Mesodermal cell (in vitro differentiated cells): ENCODE data around the gene CD160.
"Not testable (repeated sequence)": the region's sequence is repeated elsewhere in the genome, so short reads cannot be mapped to it uniquely, and the experiment has no call there.

Experiments
- H3K27ac ChIP-seq: 2 replicates; pipeline ENCODE4 v1.7.0; 2013; ENCODE audit warnings: mild to moderate bottlenecking, low read depth, low read length, moderate library complexity; ENCODE audit not compliant: severe bottlenecking
- H3K36me3 ChIP-seq: 2 replicates; pipeline ENCODE4 v1.7.1; 2013; ENCODE audit warnings: mild to moderate bottlenecking, low read length, moderate library complexity; ENCODE audit not compliant: control insufficient read depth, insufficient read depth
- H3K4me1 ChIP-seq: one replicate; pipeline ENCODE4 v1.7.1; 2013; ENCODE audit warnings: mild to moderate bottlenecking, low read length; ENCODE audit not compliant: insufficient read depth, control insufficient read depth, poor library complexity, severe bottlenecking
- H3K4me3 ChIP-seq: 2 replicates; pipeline ENCODE4 v1.7.0; 2013; ENCODE audit warnings: low read length, control low read depth, mild to moderate bottlenecking; ENCODE audit not compliant: insufficient read depth, poor library complexity, severe bottlenecking; ENCODE audit errors: extremely low read depth
- H3K9me3 ChIP-seq: 2 replicates; pipeline ENCODE4 v1.7.1; 2013; ENCODE audit warnings: mild to moderate bottlenecking, low read length, moderate library complexity; ENCODE audit not compliant: control insufficient read depth
- WGBS, 2 experiments: methylation state at CpG; one replicate each; pipeline ENCODE4 v1.1.5; 2013; ENCODE audit warnings: missing lambda C conversion rate in 2 of 2; ENCODE audit not compliant: insufficient coverage in 2 of 2; 5-methylcytosine and 5-hydroxymethylcytosine counted together

The CD160 gene

DNA sequence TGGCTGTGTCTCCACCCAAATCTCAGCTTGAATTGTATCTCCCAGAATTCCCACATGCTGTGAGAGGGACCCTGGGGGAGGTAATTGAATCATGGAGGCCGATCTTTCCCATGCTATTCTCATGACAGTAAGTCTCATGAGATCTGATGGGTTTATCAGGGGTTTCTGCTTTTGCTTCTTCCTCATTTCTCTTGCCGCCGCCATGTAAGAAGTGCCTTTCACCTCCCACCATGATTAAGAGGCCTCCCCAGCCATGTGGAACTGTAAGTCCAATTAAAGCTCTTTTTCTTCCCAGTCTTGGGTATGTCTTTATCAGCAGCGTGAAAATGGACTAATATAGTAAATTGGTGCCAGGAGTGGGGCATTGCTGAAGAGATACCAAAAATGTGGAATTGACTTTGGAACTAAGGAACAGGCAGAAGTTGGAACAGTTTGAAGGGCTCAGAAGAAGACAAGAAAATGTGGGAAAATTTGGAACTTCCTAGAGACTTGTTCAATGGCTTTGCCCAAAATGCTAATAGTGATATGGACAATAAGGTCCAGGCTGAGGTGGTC lies 41.2 kb downstream of the CD160 start:
- not testable (repeated sequence) for H3K27ac ChIP-seq, H3K4me3 ChIP-seq, H3K4me1 ChIP-seq
- peaks cover 59% of the 10 kb centered on the region for H3K36me3 ChIP-seq
- H3K9me3 ChIP-seq, result peaks cover 17% of the 10 kb centered on the region
- 90 to 92% methylated on average over 2 of the region's 4 CpGs for WGBS, 2 experiments

DNA sequence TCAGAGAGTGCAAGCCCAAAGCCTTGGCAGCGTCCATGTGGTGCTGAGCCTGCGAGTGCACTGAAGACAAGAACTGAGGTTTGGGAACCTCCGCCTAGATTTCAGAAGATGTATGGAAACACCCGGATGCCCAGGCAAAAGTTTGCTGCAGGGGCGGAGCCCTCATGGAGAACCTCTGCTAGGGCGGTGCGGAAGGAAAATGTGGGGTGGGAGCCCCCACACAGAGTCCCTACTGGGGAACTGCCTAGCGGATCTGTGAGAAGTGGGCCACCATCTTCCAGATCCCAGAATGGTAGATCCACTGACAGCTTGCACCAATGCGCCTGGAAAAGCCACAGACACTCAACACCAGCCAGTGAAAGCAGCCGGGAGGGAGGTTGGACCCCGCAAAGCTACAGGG lies 42.2 kb downstream of the CD160 start:
- Histone ChIP-seq H3K9me3 (peaks cover 17% of the 10 kb centered on the region), H3K36me3 (peaks cover 58% of the 10 kb centered on the region)
- not testable (repeated sequence) for H3K27ac ChIP-seq, H3K4me3 ChIP-seq, H3K4me1 ChIP-seq
- WGBS, 2 experiments, result 97 to 98% methylated on average over 11 of the region's 11 CpGs

- not testable (repeated sequence) for H3K4me3 ChIP-seq
- H3K36me3 ChIP-seq, result peaks cover 58% of the 10 kb centered on the region
- WGBS, 2 experiments, result 80 to 94% methylated on average over 2 of the region's 2 CpGs
Measured at GRCh38 chr1:145762001-145762400, 42.7 kb downstream of the CD160 start.

GRCh38 chr1:145764231-145764940 lies 45.1 kb downstream of the CD160 start:
- Histone ChIP-seq H3K9me3 (peaks cover 22% of the 10 kb centered on the region), H3K36me3 (peaks cover 50% of the 10 kb centered on the region)
- not testable (repeated sequence) for H3K4me3 ChIP-seq, H3K27ac ChIP-seq, H3K4me1 ChIP-seq
- WGBS, 2 experiments, result 94 to 95% methylated on average over 30 to 44 of the region's 52 CpGs

More at GRCh38 chr1:145762001-145762400, 42.7 kb downstream of the CD160 start:
- peaks cover 17% of the 10 kb centered on the region for H3K9me3 ChIP-seq
- not testable (repeated sequence) for H3K4me1 ChIP-seq, H3K27ac ChIP-seq

- H3K36me3 ChIP-seq, result peaks cover 48% of the 10 kb centered on the region
- not testable (repeated sequence) for H3K27ac ChIP-seq, H3K4me3 ChIP-seq, H3K4me1 ChIP-seq
- H3K9me3 ChIP-seq, result peaks cover 22% of the 10 kb centered on the region
- no CpG with 5 or more reads among the region's 3 CpGs for WGBS, 2 experiments
Measured at GRCh38 chr1:145765127-145765526, 45.8 kb downstream of the CD160 start.

GRCh38 chr1:145765585-145766360 lies 46.5 kb downstream of the CD160 start:
- peaks cover 42% of the 10 kb centered on the region for H3K36me3 ChIP-seq
- H3K27ac ChIP-seq, H3K4me1 ChIP-seq, H3K4me3 ChIP-seq: not testable (repeated sequence)
- peaks cover 16% of the 10 kb centered on the region for H3K9me3 ChIP-seq
- no CpG with 5 or more reads among the region's 5 CpGs for WGBS, 2 experiments

- not testable (repeated sequence) for H3K4me3 ChIP-seq, H3K27ac ChIP-seq, H3K4me1 ChIP-seq, H3K9me3 ChIP-seq
- H3K36me3 ChIP-seq, result peaks cover 43% of the 10 kb centered on the region
- whole genome bisulfite sequencing, 2 experiments, result 94 to 98% methylated on average over 18 to 28 of the region's 29 CpGs
Measured at GRCh38 chr1:145766926-145767325, 47.6 kb downstream of the CD160 start.

DNA sequence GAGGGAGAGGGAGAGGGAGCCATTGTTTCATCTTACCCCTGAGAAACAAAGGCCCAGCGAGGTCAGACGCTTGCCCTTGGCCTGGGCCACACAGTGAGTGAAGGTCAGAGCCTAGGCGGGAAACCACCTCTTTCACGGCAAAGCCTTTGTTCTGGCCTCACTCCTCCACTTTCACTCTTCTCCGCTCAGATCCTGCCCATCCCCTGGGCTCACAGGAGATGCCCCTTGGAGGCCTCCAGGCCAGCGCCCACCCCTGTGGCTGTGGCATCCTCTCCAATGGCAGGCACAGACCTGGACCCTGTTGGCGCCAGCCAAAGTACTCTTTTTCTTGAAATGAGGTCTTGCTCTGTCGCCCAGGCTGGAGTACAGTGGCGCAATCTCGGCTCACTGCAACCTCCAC lies 48.7 kb downstream of the CD160 start:
- not testable (repeated sequence) for H3K27ac ChIP-seq, H3K9me3 ChIP-seq, H3K4me3 ChIP-seq, H3K4me1 ChIP-seq
- H3K36me3 ChIP-seq, result peaks cover 43% of the 10 kb centered on the region
- WGBS, 2 experiments, result 94 to 100% methylated on average over 2 to 4 of the region's 10 CpGs

DNA sequence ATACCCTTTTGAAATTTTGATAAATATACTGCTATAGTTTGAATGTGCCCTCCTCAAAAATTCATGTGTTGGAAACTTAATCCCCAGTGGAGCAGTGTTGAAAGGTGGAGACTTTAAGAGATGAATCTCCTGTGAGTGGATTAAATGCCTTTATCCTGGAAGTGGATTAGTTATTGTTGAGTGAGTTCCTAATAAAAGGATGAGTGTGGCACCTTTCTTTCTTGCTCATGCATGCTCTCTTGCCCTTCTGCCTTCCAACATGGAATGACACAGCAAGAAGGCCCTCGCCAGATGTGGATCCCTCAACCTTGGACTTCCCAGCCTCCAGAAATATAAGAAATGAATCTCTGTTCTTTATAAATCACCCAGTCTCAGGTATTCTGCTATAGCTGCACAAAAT lies 51.8 kb downstream of the CD160 start:
- no peak overlapping the region for H3K4me3 ChIP-seq
- 100% methylated on average over 1 of the region's 1 CpG; no CpG with 5 or more reads in 1 of the 2 experiments for WGBS, 2 experiments
- peaks cover 44% of the 10 kb centered on the region for H3K36me3 ChIP-seq
- no peaks in the 10 kb centered on the region for H3K4me1 ChIP-seq
- H3K27ac ChIP-seq, result no peak overlapping the region
- H3K9me3 ChIP-seq, result peaks cover 5% of the 10 kb centered on the region

GRCh38 chr1:145773423-145773822 lies 54.1 kb downstream of the CD160 start:
- Histone ChIP-seq H3K36me3 (peaks cover 39% of the 10 kb centered on the region), H3K9me3 (peaks cover 3% of the 10 kb centered on the region), H3K4me1 (no peaks in the 10 kb centered on the region), H3K4me3 (no peak overlapping the region), H3K27ac (no peak overlapping the region)
- no CpG with 5 or more reads among the region's 1 CpG for WGBS, 2 experiments
